Jurkat, Clone E6-1 (cell line): ENCODE data around the gene GALNT12.

Experiments
- DNase-seq: peaks from one replicate; pipeline ENCODE4 v3.0.0-alpha.2; 2011; ENCODE audit warnings: low read depth, low spot score
- H3K4me3 ChIP-seq: 2 replicates; pipeline ENCODE4 v1.5.1; 2011; ENCODE audit warnings: mild to moderate bottlenecking, low read length, control low read depth, moderate library complexity

GALNT12 gene

GRCh38 chr9:98849563-98849962, 42.1 kb downstream of the GALNT12 start:
- DNase-seq, result no peak
- no peak overlapping the region for H3K4me3 ChIP-seq

- no peak overlapping the region for H3K4me3 ChIP-seq
- DNase-seq, result no peak
Measured at GRCh38 chr9:98850851-98851729, 43.6 kb downstream of the GALNT12 start.

GRCh38 chr9:98851730-98852459, 44.4 kb downstream of the GALNT12 start:
- DNase-seq, result no peak
- H3K4me3 ChIP-seq, result no peak overlapping the region

GRCh38 chr9:98852460-98852734, 44.9 kb downstream of the GALNT12 start:
- no peak for DNase-seq

GRCh38 chr9:98852961-98853360, 45.5 kb downstream of the GALNT12 start:
- DNase-seq, result no peak
- H3K4me3 ChIP-seq, result no peak overlapping the region

More at GRCh38 chr9:98852460-98852734, 44.9 kb downstream of the GALNT12 start:
- H3K4me3 ChIP-seq, result no peak overlapping the region

- H3K4me3 ChIP-seq, result no peak overlapping the region
- no peak for DNase-seq
Measured at GRCh38 chr9:98854266-98854665, 46.8 kb downstream of the GALNT12 start.

GRCh38 chr9:98855592-98855991, 48.1 kb downstream of the GALNT12 start:
- H3K4me3 ChIP-seq, result no peak overlapping the region
- no peak for DNase-seq

GRCh38 chr9:98856982-98857381, 49.5 kb downstream of the GALNT12 start:
- H3K4me3 ChIP-seq, result no peak overlapping the region
- DNase-seq, result no peak

- H3K4me3 ChIP-seq, result no peak overlapping the region
- DNase-seq, result no peak
Measured at GRCh38 chr9:98859941-98860340, 52.5 kb downstream of the GALNT12 start.

- DNase-seq, result no peak
- no peak overlapping the region for H3K4me3 ChIP-seq
Measured at GRCh38 chr9:98860871-98861293, 53.4 kb downstream of the GALNT12 start.

- DNase-seq, result no peak
- no peak overlapping the region for H3K4me3 ChIP-seq
Measured at GRCh38 chr9:98861781-98862504, 54.5 kb downstream of the GALNT12 start.

- no peak for DNase-seq
- H3K4me3 ChIP-seq, result no peak overlapping the region
Measured at GRCh38 chr9:98862936-98863335, 55.5 kb downstream of the GALNT12 start.

GRCh38 chr9:98864281-98865174, 57.1 kb downstream of the GALNT12 start:
- DNase-seq, result no peak

GRCh38 chr9:98865284-98865875, 57.9 kb downstream of the GALNT12 start:
- no peak for DNase-seq
- H3K4me3 ChIP-seq, result no peak overlapping the region

More at GRCh38 chr9:98864281-98865174, 57.1 kb downstream of the GALNT12 start:
- no peak overlapping the region for H3K4me3 ChIP-seq

- no peak overlapping the region for H3K4me3 ChIP-seq
- no peak for DNase-seq
Measured at GRCh38 chr9:98866435-98867102, 59.1 kb downstream of the GALNT12 start.

- no peak overlapping the region for H3K4me3 ChIP-seq
- no peak for DNase-seq
Measured at GRCh38 chr9:98867103-98867428, 59.6 kb downstream of the GALNT12 start.

- DNase-seq, result no peak
- H3K4me3 ChIP-seq, result no peak overlapping the region
Measured at GRCh38 chr9:98867429-98868168, 60.1 kb downstream of the GALNT12 start.
